Cardiac fibroblast (primary cell): ENCODE results near the gene SELENOF.

ENCODE experiments used
- DNase-seq, 2 donors: peaks; one replicate each; pipeline versions ENCODE4 v3.0.0 to v3.0.0-alpha.2; 2010; ENCODE audit warnings: low read depth in 2 of 2
- H3K4me3 ChIP-seq, 2 donors: replicated peaks in 1 of 2; 1 replicate in 1 of 2; 2 replicates in 1 of 2; pipeline ENCODE4 v1.5.1; 2011; ENCODE audit warnings: low read depth in 2 of 2, low read length in 2 of 2, mild to moderate bottlenecking in 2 of 2, moderate library complexity in 1 of 2
- CTCF ChIP-seq: IDR thresholded peaks from one replicate; pipeline ENCODE4 v1.5.1; 2011; ENCODE audit warnings: low read depth, mild to moderate bottlenecking, low read length, inconsistent platforms

The SELENOF gene

GRCh38 chr1:86862920-86863319 is 51.0 kb downstream of the SELENOF start:
- H3K4me3 ChIP-seq = no peak overlapping the region
- DNase-seq = no peak
- TF ChIP-seq CTCF = no peak

- TF ChIP-seq CTCF = no peak
- H3K4me3 ChIP-seq = no peak overlapping the region
- no peak for DNase-seq
Measured at GRCh38 chr1:86861424-86861823, 52.5 kb downstream of the SELENOF start.

GRCh38 chr1:86860424-86860823 is 53.5 kb downstream of the SELENOF start:
- TF ChIP-seq CTCF = no peak
- DNase-seq = no peak
- no peak overlapping the region for H3K4me3 ChIP-seq

- no peak for TF ChIP-seq CTCF
- H3K4me3 ChIP-seq = no peak overlapping the region
- DNase-seq = no peak
Measured at GRCh38 chr1:86860020-86860419, 53.9 kb downstream of the SELENOF start.

GRCh38 chr1:86858524-86859261 is 55.2 kb downstream of the SELENOF start:
- no peak overlapping the region for H3K4me3 ChIP-seq
- DNase-seq = no peak
- TF ChIP-seq CTCF = no peak

GRCh38 chr1:86856196-86856595 is 57.7 kb downstream of the SELENOF start:
- TF ChIP-seq CTCF = no peak
- no peak for DNase-seq
- no peak overlapping the region for H3K4me3 ChIP-seq

- no peak overlapping the region for H3K4me3 ChIP-seq
- no peak for TF ChIP-seq CTCF
- DNase-seq = no peak
Measured at GRCh38 chr1:86854352-86854751, 59.6 kb downstream of the SELENOF start.
